HepG2 (cell line): ENCODE measurements around the gene LEFTY2. TPM values are rescaled to one million over a fixed set of nuclear protein-coding genes. Genes with fewer than 3 reads are reported as not detected.

ENCODE experiments used
- ATAC-seq: fragments of 200-7000 bp; cut with Tn5 transposase; 3 replicates; pipeline ENCODE4 v1.9.1; 2020; ENCODE audit warnings: mild to moderate bottlenecking, moderate library complexity
- BruUV-seq: library from RNA; stranded (reverse); fragments of 400-500 nt; replicated peaks from 2 replicates; lab custom pipeline; 2021; lab: Mats Ljungman, UMichigan
- CTCF ChIA-PET: fragments of 300-600 bp; formaldehyde crosslinking; extraction: SDS; loops from one replicate; lab custom pipeline; 2021; ENCODE audit warnings: low total read pairs, inconsistent platforms, low intra/inter-chr PET ratio; lab: Yijun Ruan, JAX
- POLR2A ChIA-PET: fragments of 350-600 bp; sonication (Branson Sonifier 250); formaldehyde crosslinking; loops from one replicate; lab custom pipeline; 2020; ENCODE audit warnings: antibody characterized with exemption, inconsistent platforms; lab: Yijun Ruan, JAX
- DNase-seq: peaks from one replicate; pipeline ENCODE4 v3.0.0-alpha.2; 2015; ENCODE audit warnings: low spot score
- FAIRE-seq: peaks from 3 replicates; lab custom pipeline; 2011; peaks lifted over from hg19 to GRCh38; lab: Jason Lieb, UNC
- H2AFZ ChIP-seq: one replicate; pipeline ENCODE4 v1.6.1; 2011; ENCODE audit warnings: low read length, inconsistent platforms
- H3K27ac ChIP-seq: fragments of 300-600 bp; 3 replicates; pipeline ENCODE4 v1.8.0; 2011; ENCODE audit warnings: mixed run types, mild to moderate bottlenecking, mixed read lengths, low read length, inconsistent platforms; ENCODE audit not compliant: insufficient read depth; ENCODE audit errors: extremely low read length
- H3K27me3 ChIP-seq, 2 experiments: fragments of 200-600 bp in 1 of 2; 2 replicates in 1 of 2; 3 replicates in 1 of 2; pipeline versions ENCODE4 v1.6.0 to v1.8.0; 2011; ENCODE audit warnings: low read length in 2 of 2, mild to moderate bottlenecking in 2 of 2, moderate library complexity in 2 of 2, inconsistent platforms in 1 of 2; ENCODE audit not compliant: insufficient read depth in 2 of 2, control insufficient read depth in 1 of 2
- H3K36me3 ChIP-seq, 2 experiments: fragments of 200-600 bp in 1 of 2; replicated peaks in 1 of 2; 2 replicates in 1 of 2; 3 replicates in 1 of 2; pipeline versions ENCODE4 v1.5.1 to v1.8.0; 2011; ENCODE audit warnings: low read length in 2 of 2, inconsistent platforms in 1 of 2; ENCODE audit not compliant: insufficient read depth in 2 of 2, control insufficient read depth in 1 of 2
- H3K4me1 ChIP-seq: 2 replicates; pipeline ENCODE4 v1.5.1; 2012; ENCODE audit warnings: low read length, inconsistent platforms; ENCODE audit not compliant: insufficient read depth
- H3K4me2 ChIP-seq: 2 replicates; pipeline ENCODE4 v1.6.0; 2011; ENCODE audit warnings: low read depth, low read length, inconsistent platforms
- H3K4me3 ChIP-seq, 3 experiments: fragments of 200-600 bp in 1 of 3; sonication (generic), shearing (Covaris generic) in 1 of 3; replicated peaks in 1 of 3; 2 replicates each; pipeline ENCODE4 v1.5.1; 2011 to 2016; ENCODE audit warnings: low read length in 3 of 3, inconsistent platforms in 2 of 3, low read depth in 2 of 3, mild to moderate bottlenecking in 2 of 3, control low read depth in 1 of 3, mixed read lengths in 1 of 3; ENCODE audit not compliant: insufficient read depth in 1 of 3
- H3K79me2 ChIP-seq: one replicate; pipeline ENCODE4 v1.6.1; 2011; ENCODE audit warnings: low read length, inconsistent platforms; ENCODE audit not compliant: insufficient read depth
- H3K9ac ChIP-seq: 2 replicates; pipeline ENCODE4 v1.6.0; 2011; ENCODE audit warnings: mild to moderate bottlenecking, low read depth, low read length, inconsistent platforms; ENCODE audit not compliant: insufficient read depth
- H3K9me3 ChIP-seq: 2 replicates; pipeline ENCODE4 v1.5.1; 2012; ENCODE audit warnings: mild to moderate bottlenecking, low read length
- H4K20me1 ChIP-seq: 2 replicates; pipeline ENCODE4 v1.6.0; 2011; ENCODE audit warnings: inconsistent platforms, mild to moderate bottlenecking, low read length, moderate library complexity; ENCODE audit not compliant: insufficient read depth
- ATF7-NPFF ChIP-seq: sonication (generic); formaldehyde crosslinking; IDR thresholded peaks from 2 replicates; pipeline ENCODE4 v1.8.1; 2023; ENCODE audit warnings: mild to moderate bottlenecking, low read depth, missing genetic modification reagents, moderate library complexity
- ESRRA ChIP-seq: sonication (generic); formaldehyde crosslinking; IDR thresholded peaks from 2 replicates; pipeline ENCODE4 v1.5.1; 2020; ENCODE audit warnings: mild to moderate bottlenecking, low read depth, missing genetic modification reagents
- FLYWCH1 ChIP-seq: sonication (generic); formaldehyde crosslinking; IDR thresholded peaks from 2 replicates; pipeline ENCODE4 v1.8.1; 2023; ENCODE audit warnings: mild to moderate bottlenecking, missing genetic modification reagents
- FOXA1 ChIP-seq, 2 experiments: fragments of 450-650 bp in 1 of 2; sonication (generic) in 1 of 2; formaldehyde crosslinking in 1 of 2; IDR thresholded peaks; 2 replicates each; pipeline versions ENCODE4 v1.4.0 to v1.6.1; 2016 to 2020; ENCODE audit warnings: missing genetic modification reagents in 1 of 2
- HNRNPH1 ChIP-seq: fragments of 200-400 bp; formaldehyde crosslinking; optimal IDR thresholded peaks from 2 replicates; pipeline ENCODE3; 2017; ENCODE audit warnings: mild to moderate bottlenecking, low read depth, low read length
- HNRNPLL ChIP-seq: fragments of 200-400 bp; formaldehyde crosslinking; IDR thresholded peaks from 2 replicates; pipeline ENCODE4 v1.6.1; 2017; ENCODE audit warnings: mild to moderate bottlenecking, low read depth, low read length; ENCODE audit not compliant: poor library complexity, severe bottlenecking
- NR2F1 ChIP-seq, 2 experiments: fragments of 450-650 bp in 1 of 2; formaldehyde crosslinking in 1 of 2; IDR thresholded peaks; 2 replicates each; pipeline versions ENCODE4 v1.5.0 to v1.6.1; 2016 to 2020; ENCODE audit warnings: mild to moderate bottlenecking in 1 of 2, missing compliant biosample characterization in 1 of 2, missing genetic modification reagents in 1 of 2, moderate library complexity in 1 of 2
- U2AF2 ChIP-seq: fragments of 200-400 bp; formaldehyde crosslinking; IDR thresholded peaks from 2 replicates; pipeline ENCODE4 v1.6.1; 2017; ENCODE audit warnings: low read depth, mild to moderate bottlenecking, low read length
- XBP1 ChIP-seq: sonication (generic); formaldehyde crosslinking; IDR thresholded peaks from 2 replicates; pipeline ENCODE4 v1.5.0; 2020; ENCODE audit warnings: missing genetic modification reagents
- ZBTB1 ChIP-seq: sonication (generic); formaldehyde crosslinking; IDR thresholded peaks from 2 replicates; pipeline ENCODE4 v1.4.0; 2020; ENCODE audit warnings: missing genetic modification reagents, borderline replicate concordance
- ZNF614 ChIP-seq: IDR thresholded peaks from 2 replicates; pipeline ENCODE4 v1.6.1; 2018; ENCODE audit warnings: missing biosample characterization, missing genetic modification reagents, inconsistent platforms, borderline replicate concordance
- WGBS: methylation state at CpG from one replicate; pipeline ENCODE4 v1.1.6; 2017; ENCODE audit warnings: low lambda C conversion rate; 5-methylcytosine and 5-hydroxymethylcytosine counted together
- in situ Hi-C: cut with HindIII; loops from 2 replicates; pipeline ENCODE4 v1.10.0; 2017; ENCODE audit warnings: low pct_unique_long_range_greater_than_20kb; ENCODE audit not compliant: extremely low pct_ligation_motif_present
- intact Hi-C: fragments of 100-400 bp; cut with micrococcal nuclease; formaldehyde crosslinking; loops from one replicate; pipeline ENCODE4 v1.10.0; 2022; ENCODE audit not compliant: unreplicated experiment
- polyA plus RNA-seq, 8 experiments: library from polyadenylated mRNA; depleted of rRNA in 3 of 8; stranded (reverse) in 7 of 8; unstranded in 1 of 8; fragments of >200 nt; fragmentation: Illumina TruSeq in 4 of 8; extraction: Trizol in 4 of 8; gene quantifications; 2 replicates each; pipeline versions ENCODE4 v1.2.1 to v1.2.3, GENCODE V29; 2011 to 2016; ENCODE audit warnings: low read depth in 4 of 8, missing spikeins in 1 of 8, mixed read lengths in 1 of 8; ENCODE audit not compliant: insufficient read depth in 1 of 8
- total RNA-seq, 5 experiments: library from RNA; depleted of rRNA; stranded (reverse); fragments of >200 nt; fragmentation: Illumina TruSeq; extraction: Trizol; gene quantifications; 2 replicates each; pipeline ENCODE4 v1.2.3, GENCODE V29; 2016; ENCODE audit warnings: low read depth in 1 of 5
- TF ChIP-seq, protein P1 (sequence below): sonication (generic); formaldehyde crosslinking; conservative IDR thresholded peaks from 2 replicates; pipeline ENCODE4 v1.8.0; 2022; ENCODE audit warnings: mild to moderate bottlenecking, moderate library complexity, missing genetic modification reagents
- TF ChIP-seq, protein P2 (sequence below): IDR thresholded peaks from 2 replicates; pipeline ENCODE4 v1.4.0; 2020; ENCODE audit warnings: mild to moderate bottlenecking, missing genetic modification reagents

Gene LEFTY2
- total and polyA plus RNA-seq, 2 of the 13 experiments (the other 11 are each of a cell fraction or from before 2014, with no cell fraction given), result 0.13 to 0.33 TPM

DNA sequence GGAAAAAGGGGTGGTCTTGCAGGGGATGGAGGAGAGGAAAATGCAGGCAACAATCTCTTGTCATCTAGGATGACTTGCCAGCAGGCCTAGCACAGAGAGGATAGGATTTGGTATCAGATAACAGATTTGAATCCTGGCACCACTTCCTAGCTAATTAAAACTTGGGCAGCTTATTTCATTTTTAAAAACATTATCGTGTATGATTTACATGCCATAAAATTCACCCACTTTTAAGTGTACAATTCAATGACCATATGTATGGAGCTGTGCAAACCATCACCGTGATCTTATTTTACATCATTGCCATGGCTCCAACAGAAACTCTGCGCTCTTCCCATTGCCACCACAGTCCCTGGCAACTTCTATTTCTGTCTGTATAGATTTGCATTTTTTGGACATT lies 23.9 kb downstream of the LEFTY2 start:
- ChIA-PET POLR2A (no interaction called here), CTCF (no interaction called here)
- ATAC-seq (no peak), DNase-seq (no peak)
- Histone ChIP-seq H3K9ac (no peak overlapping the region), H4K20me1 (no peaks in the 10 kb centered on the region), H3K79me2 (no peaks in the 10 kb centered on the region), H3K4me1 (0 out of 2 replicates have a peak, but pooled peaks cover 3% of the 10 kb centered on the region), H2AFZ (no peak overlapping the region), H3K36me3 (peaks cover 7 to 31% of the 10 kb centered on the region in 2 experiments; a peak in 4 of 5 replicates), H3K9me3 (no peaks in the 10 kb centered on the region), H3K4me2 (no peak overlapping the region), H3K27me3 (no peaks in the 10 kb centered on the region)
- intact Hi-C loops (no loop called here), in situ Hi-C loops (no loop called here)
- TF ChIP-seq, protein P1, sequence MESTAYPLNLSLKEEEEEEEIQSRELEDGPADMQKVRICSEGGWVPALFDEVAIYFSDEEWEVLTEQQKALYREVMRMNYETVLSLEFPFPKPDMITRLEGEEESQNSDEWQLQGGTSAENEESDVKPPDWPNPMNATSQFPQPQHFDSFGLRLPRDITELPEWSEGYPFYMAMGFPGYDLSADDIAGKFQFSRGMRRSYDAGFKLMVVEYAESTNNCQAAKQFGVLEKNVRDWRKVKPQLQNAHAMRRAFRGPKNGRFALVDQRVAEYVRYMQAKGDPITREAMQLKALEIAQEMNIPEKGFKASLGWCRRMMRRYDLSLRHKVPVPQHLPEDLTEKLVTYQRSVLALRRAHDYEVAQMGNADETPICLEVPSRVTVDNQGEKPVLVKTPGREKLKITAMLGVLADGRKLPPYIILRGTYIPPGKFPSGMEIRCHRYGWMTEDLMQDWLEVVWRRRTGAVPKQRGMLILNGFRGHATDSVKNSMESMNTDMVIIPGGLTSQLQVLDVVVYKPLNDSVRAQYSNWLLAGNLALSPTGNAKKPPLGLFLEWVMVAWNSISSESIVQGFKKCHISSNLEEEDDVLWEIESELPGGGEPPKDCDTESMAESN (CRISPR knock-in tag), result no peak
- TF ChIP-seq HNRNPLL (no peak), ZBTB1 (CRISPR knock-in tag) (no peak), ATF7-NPFF (CRISPR knock-in tag) (no peak)
- TF ChIP-seq, all 625 proteins: peak for 0
- Histone ChIP-seq H3K27ac (no peak overlapping the region), H3K4me3 (no peak overlapping the region)
- 97% methylated on average over 3 of the region's 3 CpGs for WGBS
- BruUV-seq, result no TSS peak
- no peak for FAIRE-seq

DNA sequence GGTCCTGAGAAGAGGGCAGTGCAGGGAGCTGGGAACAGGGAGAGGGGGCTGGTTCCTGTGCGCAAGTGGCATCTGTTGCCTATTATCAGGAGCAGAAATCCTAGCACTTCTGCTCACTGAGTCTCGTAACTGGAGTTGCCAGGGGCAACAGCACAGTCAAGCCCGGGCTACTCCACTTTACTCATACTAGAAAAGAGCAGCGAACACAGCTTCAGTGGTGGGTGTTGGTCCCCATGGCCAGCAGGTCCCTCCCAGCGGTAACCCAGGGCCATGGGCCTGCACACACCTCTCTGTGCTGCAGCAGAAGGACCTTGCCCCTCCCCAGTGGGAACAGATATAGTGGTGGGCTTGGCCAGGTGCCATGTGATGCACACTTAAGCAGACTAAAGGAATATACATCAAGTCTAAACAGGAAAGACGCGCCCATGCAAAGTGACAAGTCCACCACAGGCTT lies 25.5 kb downstream of the LEFTY2 start:
- no peak for DNase-seq
- in situ Hi-C loops (no loop called here), intact Hi-C loops (no loop called here)
- POLR2A ChIA-PET, result no interaction called here
- Histone ChIP-seq H3K79me2 (no peaks in the 10 kb centered on the region), H2AFZ (no peak overlapping the region), H3K4me1 (peaks cover 11% of the 10 kb centered on the region), H3K4me3 (no peak overlapping the region), H3K27me3 (no peaks in the 10 kb centered on the region), H3K9me3 (no peaks in the 10 kb centered on the region), H3K27ac (no peak overlapping the region), H4K20me1 (no peaks in the 10 kb centered on the region), H3K36me3 (peaks cover 2 to 17% of the 10 kb centered on the region in 2 experiments; a peak in 4 of 5 replicates), H3K4me2 (no peak overlapping the region), H3K9ac (no peak overlapping the region)
- no TSS peak for BruUV-seq
- 96% methylated on average over 6 of the region's 7 CpGs for WGBS
- CTCF ChIA-PET, result no interaction called here
- no peak for FAIRE-seq
- no peak for ATAC-seq
- TF ChIP-seq FLYWCH1 (CRISPR knock-in tag) (no peak), ZNF614 (CRISPR knock-in tag) (no peak), HNRNPH1 (no peak), ESRRA (CRISPR knock-in tag) (no peak), XBP1 (CRISPR knock-in tag) (no peak), FOXA1 (IDR thresholded peaks at IDR 0.05) (no peak), FOXA1 (CRISPR knock-in tag; IDR thresholded peaks at IDR 0.05) (no peak), U2AF2 (no peak), NR2F1 (CRISPR knock-in tag; IDR thresholded peaks at IDR 0.05) (no peak)
- TF ChIP-seq, protein P2, sequence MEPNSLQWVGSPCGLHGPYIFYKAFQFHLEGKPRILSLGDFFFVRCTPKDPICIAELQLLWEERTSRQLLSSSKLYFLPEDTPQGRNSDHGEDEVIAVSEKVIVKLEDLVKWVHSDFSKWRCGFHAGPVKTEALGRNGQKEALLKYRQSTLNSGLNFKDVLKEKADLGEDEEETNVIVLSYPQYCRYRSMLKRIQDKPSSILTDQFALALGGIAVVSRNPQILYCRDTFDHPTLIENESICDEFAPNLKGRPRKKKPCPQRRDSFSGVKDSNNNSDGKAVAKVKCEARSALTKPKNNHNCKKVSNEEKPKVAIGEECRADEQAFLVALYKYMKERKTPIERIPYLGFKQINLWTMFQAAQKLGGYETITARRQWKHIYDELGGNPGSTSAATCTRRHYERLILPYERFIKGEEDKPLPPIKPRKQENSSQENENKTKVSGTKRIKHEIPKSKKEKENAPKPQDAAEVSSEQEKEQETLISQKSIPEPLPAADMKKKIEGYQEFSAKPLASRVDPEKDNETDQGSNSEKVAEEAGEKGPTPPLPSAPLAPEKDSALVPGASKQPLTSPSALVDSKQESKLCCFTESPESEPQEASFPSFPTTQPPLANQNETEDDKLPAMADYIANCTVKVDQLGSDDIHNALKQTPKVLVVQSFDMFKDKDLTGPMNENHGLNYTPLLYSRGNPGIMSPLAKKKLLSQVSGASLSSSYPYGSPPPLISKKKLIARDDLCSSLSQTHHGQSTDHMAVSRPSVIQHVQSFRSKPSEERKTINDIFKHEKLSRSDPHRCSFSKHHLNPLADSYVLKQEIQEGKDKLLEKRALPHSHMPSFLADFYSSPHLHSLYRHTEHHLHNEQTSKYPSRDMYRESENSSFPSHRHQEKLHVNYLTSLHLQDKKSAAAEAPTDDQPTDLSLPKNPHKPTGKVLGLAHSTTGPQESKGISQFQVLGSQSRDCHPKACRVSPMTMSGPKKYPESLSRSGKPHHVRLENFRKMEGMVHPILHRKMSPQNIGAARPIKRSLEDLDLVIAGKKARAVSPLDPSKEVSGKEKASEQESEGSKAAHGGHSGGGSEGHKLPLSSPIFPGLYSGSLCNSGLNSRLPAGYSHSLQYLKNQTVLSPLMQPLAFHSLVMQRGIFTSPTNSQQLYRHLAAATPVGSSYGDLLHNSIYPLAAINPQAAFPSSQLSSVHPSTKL, result no peak
